NCI-H510A (cell line): ENCODE data around the gene MAGI2.
"Not testable (repeated sequence)": the region's sequence is repeated elsewhere in the genome, so short reads cannot be mapped to it uniquely, and the experiment has no call there.

Experiments used
- DNase-seq: peaks from one replicate; lab custom pipeline; 2025; lab: John Stamatoyannopoulos, UW

The MAGI2 gene

DNA sequence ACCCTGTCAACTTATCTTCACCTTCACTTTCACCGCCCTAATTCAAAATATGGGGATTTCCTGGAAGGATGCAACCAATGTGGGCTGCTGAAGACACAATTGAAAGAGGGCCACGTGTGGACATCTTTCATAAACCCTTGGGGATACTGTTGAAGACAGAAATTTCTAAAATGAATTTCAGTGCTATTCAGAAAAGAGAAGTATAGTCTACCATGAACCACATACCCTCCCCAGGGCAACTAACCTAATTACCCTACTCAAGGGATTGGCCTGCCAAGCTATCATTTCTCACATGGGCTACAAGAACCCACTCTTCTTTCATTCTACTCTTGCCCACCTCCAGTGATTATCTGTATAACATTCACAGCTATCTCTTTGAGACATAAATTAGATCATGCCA, 1428.9 kb downstream of the MAGI2 start:
- DNase-seq: no peak

DNA sequence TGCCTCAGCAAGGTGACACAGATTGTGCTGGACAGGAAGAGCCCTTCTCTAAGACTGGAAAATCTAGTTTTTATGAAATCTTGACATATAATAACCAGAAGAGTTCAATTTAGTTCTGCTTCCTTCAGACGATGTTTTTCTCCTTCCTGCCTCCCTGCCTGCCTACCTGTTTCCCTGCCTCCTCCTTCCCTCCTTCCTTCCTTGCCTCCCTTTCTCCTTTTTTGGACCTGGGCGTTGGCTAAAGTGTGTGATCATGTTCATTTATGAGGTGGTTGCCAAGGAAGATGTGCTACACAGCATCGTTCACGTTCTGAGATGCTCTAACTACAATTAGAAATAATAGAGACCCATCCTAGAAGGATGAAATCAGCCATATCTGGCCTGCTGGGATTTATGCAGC, 1430.3 kb downstream of the MAGI2 start:
- no peak for DNase-seq

- DNase-seq: no peak
Observed at GRCh38 chr7:78022165-78022564, 1431.3 kb downstream of the MAGI2 start.

DNA sequence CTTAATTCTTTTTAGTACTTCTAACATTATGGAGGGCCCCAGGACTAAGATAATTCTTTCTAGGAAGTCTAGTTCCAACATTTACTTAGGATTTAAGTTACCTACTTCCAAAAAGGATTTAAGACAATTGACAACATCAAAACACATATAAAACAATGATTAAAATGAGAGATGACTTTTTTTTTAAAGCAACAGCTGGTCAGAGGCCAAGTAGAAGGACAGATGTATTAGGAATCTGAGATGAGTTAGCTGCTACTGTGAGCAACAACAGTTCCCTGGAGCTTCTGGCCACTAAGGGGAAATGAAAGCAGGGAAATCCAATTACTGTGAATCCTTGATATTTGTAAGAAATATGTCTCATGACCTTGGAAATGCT, 1432.6 kb downstream of the MAGI2 start:
- DNase-seq: no peak

DNA sequence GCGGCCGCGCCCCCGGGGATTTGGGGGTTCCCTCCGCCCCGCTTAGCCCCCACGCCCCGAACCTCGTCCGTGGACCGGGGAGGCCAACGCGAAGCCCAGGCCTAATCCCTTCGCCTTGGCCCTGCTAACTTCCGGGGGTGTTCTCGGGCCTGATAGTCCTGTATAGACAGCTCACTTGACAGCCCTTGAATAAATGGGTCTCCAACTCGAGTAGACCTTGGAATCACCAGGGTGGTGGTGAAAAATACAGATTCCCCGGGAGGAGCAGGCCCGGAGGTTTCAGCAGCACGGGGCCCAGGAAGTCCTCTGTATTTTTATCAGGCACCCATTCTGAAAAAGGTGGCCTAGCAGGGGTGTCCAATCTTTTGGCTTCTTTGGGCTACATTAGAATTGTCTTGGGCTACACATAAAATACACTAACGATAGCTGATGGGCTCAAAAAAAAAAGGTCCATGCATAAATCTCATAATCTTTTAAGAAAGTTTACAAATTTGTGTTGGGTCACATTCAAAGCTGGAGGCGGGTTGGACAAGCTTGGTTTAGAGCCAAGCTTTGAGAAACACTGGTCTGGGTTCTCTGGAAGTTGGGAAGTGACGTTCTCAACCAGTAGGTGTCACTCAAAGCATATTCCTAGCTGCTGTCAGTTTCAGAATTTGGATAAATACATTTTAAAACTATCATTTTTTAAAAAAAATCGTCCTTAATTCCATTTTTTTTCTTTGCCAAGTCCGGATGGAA, 1433.2 kb downstream of the MAGI2 start:
- peak; percentile 10 for DNase-seq

DNA sequence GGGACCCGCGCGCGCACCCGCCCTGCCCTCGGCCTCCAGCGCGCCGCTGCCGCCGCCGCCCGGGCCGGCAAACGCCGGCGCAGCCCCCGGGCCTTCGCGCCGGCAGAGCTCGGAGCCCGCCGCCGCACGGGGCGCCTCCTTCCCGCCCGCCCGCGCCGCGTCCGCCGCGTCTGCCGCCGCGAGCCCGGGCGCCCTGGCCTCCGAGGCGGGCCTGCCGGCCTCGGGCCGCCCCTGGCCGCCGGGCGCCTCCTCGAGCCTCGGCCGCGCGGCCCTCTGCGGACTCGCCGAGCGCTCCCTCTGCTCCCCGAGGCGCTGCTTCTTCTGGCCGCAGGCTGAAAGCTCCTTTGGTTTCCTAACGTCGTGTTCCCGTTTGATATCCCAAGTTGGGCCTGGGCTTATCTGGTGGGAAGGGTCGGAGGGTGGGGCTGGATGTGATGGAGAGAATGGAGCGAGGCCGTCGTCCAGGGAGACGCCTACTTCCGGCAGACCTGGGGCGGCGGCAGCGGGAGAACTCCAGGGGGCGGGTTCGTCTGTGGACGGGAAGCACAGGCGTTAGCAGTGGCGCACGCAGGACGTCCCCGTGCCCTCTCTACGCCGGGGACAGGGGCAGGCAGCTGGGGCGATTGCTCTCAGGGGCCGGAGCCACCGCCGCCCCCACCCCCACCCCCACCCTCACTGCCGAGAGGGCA, 1433.9 kb downstream of the MAGI2 start:
- DNase-seq: peak; percentile 81

DNA sequence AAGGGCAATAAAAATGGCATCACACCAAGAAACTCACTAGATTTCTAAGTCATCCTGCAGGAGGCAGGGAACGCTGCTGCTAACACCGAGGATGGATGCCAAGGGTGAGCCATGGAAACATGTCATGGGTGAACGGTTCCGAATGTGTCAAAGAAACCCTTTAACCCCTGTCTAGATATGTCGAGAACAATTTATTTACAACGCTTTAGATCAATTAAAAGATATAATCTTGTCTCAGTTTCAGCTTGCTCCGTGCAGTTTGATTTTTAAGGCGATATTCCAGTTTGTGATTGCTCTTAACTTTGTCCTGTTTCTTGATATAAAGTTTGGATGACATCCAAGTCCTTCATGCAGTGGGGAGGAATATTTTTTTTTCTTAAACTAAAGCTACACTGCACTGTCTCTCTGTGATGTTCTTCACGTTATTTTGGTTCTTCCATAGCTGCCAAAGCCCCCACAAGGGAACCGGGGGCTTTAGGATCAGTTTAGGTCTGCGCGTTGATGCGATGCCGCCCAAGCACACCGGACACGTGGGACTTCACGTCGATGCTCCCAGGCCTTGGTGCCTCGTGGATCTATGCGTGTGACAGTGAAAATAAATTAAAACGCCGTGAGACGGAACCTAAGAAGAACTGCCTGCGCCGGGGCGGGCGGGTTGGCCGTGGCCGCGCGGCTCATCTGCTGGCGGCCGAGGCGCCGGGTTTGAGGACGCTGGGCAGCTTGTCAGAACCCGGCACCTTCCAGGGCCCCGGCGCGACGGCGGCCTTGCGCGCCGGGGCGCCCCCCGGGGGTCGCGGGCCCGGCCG, 1434.6 kb downstream of the MAGI2 start:
- no peak for DNase-seq

GRCh38 chr7:78017591-78018100, 1435.8 kb downstream of the MAGI2 start:
- DNase-seq: no peak

DNA sequence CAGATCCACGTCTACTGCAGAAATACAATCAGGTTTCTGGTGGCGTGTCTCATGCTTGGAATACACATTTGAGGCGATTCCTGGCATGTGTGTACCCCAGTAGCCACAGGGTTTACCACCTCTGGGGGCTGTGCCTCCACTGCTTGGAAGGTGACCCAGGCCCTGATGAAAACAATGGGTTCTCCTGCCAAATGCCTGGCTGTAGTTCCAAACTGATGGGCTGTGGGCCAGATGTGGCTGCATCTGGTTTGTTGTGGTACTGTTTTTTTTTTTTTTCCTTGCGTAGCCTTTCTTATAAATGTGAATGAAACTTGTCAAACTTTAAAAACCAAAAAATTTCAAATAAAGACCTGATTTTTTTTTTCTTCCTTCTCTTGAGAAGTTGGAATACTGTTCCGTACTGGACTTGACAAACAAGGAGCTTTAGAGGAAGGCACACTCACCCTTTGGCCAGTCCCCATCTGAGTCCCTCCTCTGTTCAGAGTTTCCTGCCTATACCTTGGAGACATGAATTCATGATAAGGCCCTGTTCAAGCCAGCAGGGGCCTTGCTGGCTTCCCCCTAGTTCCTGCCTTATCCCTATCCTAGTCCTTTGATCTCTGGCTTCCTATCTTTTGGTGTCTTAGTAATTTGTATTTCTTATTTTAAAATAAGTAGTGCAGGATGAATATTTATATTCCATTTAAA, 1437.8 kb downstream of the MAGI2 start:
- no peak for DNase-seq

- no peak for DNase-seq
Observed at GRCh38 chr7:78014401-78014800, 1439.1 kb downstream of the MAGI2 start.

DNA sequence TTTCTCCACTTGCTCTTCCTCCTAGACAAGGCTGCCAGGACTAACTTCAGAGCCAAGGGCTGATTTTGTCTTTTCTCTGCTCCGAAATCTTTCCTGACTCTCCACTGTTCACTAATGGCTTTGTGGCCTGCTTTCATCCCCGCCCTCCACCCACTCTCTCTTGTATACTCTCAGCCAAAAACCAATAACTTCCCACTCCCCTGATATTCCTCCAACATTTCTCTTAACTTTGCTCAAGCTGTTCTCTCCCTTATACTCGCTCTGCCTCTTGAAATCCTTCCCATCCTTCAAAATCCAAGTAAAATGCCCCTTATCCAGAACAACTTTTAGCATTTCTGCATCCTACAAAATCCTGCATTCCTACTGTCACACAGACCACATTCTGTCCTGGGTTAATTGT, 1440.1 kb downstream of the MAGI2 start:
- DNase-seq: no peak

GRCh38 chr7:78011642-78012041, 1441.8 kb downstream of the MAGI2 start:
- DNase-seq: no peak

GRCh38 chr7:78007231-78007630, 1446.2 kb downstream of the MAGI2 start:
- DNase-seq: no peak

DNA sequence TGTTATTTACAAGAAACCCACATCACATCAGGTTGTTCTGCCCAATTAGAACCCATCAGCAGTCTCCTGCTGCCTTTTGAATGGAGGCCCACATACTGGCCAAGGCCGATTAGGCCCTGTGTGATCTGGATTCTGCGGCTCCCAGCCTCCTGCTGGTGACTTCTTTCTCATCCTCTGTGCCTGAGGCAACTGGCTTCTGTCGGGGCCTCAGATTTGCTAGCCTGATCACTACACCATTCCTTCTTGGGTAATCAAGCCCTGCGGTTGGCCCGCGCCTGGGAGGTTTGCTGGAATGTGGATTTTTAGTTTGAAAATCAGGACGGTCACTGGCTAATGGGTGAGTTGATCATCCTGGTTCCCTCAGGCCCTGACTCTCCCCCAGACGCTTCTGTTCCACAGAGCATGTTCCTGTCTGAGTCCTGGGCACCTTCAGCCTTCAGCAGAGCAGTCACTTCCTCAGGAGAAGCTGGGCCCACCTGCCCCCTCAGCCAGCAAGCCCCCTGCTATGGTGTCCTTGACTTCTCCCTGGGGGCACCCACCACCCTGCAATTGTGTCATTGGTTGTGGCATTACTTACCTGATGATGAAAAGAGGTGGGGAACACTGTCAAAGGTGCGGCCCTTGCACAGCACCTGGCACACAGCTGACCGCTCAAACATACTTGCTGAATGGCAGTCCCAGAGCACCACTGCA, 1447.3 kb downstream of the MAGI2 start:
- no peak for DNase-seq

GRCh38 chr7:78002715-78003114, 1450.8 kb downstream of the MAGI2 start:
- no peak for DNase-seq

GRCh38 chr7:78002021-78002420, 1451.4 kb downstream of the MAGI2 start:
- DNase-seq: no peak

DNA sequence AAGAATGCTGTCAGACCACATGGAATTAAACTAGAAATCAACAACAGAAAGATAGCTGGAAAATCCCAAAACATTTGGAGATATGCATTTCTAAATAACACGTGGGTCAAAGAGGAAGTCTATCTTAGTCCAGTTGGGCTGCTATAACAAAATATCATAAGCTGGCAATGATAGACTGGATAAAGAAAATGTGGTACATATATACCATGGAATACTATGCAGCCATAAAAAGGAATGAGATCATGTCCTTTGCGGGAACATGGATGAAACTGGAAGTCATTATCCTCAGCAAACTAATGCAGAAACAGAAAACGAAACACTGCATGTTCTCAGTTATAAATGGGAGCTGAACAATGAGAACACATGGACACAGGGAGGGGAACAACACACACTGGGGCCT, 1454.3 kb downstream of the MAGI2 start:
- not testable (repeated sequence) for DNase-seq

DNA sequence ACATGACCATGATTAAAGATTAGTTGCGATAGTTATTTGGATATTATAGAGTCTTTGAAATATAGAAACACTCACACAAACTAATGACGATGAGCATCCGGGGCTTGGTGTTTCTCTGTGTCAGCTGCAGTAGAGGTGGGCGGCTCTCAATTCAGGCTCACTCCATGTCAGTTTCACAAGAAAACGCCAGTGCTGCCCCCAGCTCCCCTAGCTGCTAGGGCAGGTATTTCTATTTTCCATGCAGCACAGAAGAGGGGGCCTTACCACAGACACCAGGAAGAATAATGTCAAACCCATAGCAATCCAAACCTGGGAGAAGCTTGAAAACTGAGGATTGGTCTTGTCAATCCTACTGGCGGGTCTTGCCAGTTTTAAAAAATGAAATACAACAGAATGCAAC, 1457.8 kb downstream of the MAGI2 start:
- no peak for DNase-seq

- DNase-seq: no peak
Observed at GRCh38 chr7:77993838-77994237, 1459.6 kb downstream of the MAGI2 start.

DNA sequence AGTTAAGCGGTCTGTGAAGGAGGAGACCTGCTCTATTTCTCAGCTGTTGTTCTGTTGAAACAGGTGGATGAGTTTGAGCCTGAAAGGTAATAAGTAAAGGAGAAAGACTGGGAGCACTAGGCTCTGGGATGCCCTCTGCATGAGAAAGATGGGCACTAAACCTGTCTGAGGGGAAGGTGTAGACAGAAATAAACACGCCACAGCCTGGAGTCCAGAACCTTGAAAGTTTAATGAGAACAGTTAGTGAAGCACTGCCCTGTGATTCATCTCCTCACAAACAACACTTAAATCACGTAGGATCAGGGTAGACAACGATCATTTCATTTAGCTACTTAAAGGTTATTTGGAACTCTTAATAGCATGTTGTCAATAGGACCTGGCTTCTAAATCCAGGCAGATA, 1461.8 kb downstream of the MAGI2 start:
- no peak for DNase-seq

- no peak for DNase-seq
Observed at GRCh38 chr7:77989981-77990566, 1463.4 kb downstream of the MAGI2 start.
